Neural crest cell (in vitro differentiated cells): ENCODE data around the gene VAPB. TPM values are rescaled to one million over a fixed set of nuclear protein-coding genes. Genes with fewer than 3 reads are reported as not detected.

ENCODE experiments used
- DNase-seq: peaks from one replicate; pipeline ENCODE4 v3.0.0; 2021; ENCODE audit warnings: low read depth, mixed read lengths, low spot score
- H3K27ac Mint-ChIP-seq: one replicate; pipeline ENCODE4 v1.8.0; 2021; ENCODE audit warnings: mild to moderate bottlenecking, mixed read lengths; ENCODE audit not compliant: unreplicated experiment
- H3K27me3 Mint-ChIP-seq: 2 replicates; pipeline ENCODE4 v1.8.0; 2021; ENCODE audit warnings: low read depth, mild to moderate bottlenecking, mixed read lengths
- H3K36me3 Mint-ChIP-seq: 2 replicates; pipeline ENCODE4 v1.8.0; 2021; ENCODE audit warnings: low read depth, mild to moderate bottlenecking, mixed read lengths
- H3K4me1 Mint-ChIP-seq: 2 replicates; pipeline ENCODE4 v1.8.0; 2021; ENCODE audit warnings: mixed read lengths
- H3K4me3 Mint-ChIP-seq: one replicate; pipeline ENCODE4 v1.8.0; 2021; ENCODE audit warnings: mild to moderate bottlenecking, mixed read lengths
- H3K9me3 Mint-ChIP-seq: 2 replicates; pipeline ENCODE4 v1.8.0; 2021; ENCODE audit warnings: mixed read lengths
- total RNA-seq: library from RNA; stranded (reverse); gene quantifications from 2 replicates; pipeline ENCODE4 v1.2.1, GENCODE V29; 2021
- TF ChIP-seq, protein P1 (sequence below): fragments of 200-600 bp; sonication (generic); conservative IDR thresholded peaks from 2 replicates; pipeline ENCODE4 v1.5.0; 2021; ENCODE audit warnings: antibody characterized with exemption, mild to moderate bottlenecking

The VAPB gene
- total RNA-seq, 1 donor from 2014 or later, result 57.7 TPM

GRCh38 chr20:58492074-58492718, 103.2 kb downstream of the VAPB start:
- TF ChIP-seq, protein P1, sequence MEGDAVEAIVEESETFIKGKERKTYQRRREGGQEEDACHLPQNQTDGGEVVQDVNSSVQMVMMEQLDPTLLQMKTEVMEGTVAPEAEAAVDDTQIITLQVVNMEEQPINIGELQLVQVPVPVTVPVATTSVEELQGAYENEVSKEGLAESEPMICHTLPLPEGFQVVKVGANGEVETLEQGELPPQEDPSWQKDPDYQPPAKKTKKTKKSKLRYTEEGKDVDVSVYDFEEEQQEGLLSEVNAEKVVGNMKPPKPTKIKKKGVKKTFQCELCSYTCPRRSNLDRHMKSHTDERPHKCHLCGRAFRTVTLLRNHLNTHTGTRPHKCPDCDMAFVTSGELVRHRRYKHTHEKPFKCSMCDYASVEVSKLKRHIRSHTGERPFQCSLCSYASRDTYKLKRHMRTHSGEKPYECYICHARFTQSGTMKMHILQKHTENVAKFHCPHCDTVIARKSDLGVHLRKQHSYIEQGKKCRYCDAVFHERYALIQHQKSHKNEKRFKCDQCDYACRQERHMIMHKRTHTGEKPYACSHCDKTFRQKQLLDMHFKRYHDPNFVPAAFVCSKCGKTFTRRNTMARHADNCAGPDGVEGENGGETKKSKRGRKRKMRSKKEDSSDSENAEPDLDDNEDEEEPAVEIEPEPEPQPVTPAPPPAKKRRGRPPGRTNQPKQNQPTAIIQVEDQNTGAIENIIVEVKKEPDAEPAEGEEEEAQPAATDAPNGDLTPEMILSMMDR, result no peak
- Mint-ChIP-seq H3K9me3 (peaks cover 7% of the 10 kb centered on the region), H3K36me3 (peaks cover 5% of the 10 kb centered on the region), H3K4me3 (no peak overlapping the region), H3K27me3 (peaks cover 3% of the 10 kb centered on the region), H3K4me1 (peaks cover 14% of the 10 kb centered on the region), H3K27ac (no peak overlapping the region)
- no peak for DNase-seq

GRCh38 chr20:58492795-58493524, 103.9 kb downstream of the VAPB start:
- Mint-ChIP-seq H3K4me3 (no peak overlapping the region), H3K27me3 (peaks cover 3% of the 10 kb centered on the region), H3K36me3 (peaks cover 5% of the 10 kb centered on the region), H3K4me1 (peaks cover 22% of the 10 kb centered on the region), H3K27ac (no peak overlapping the region), H3K9me3 (peaks cover 5% of the 10 kb centered on the region)
- TF ChIP-seq, protein P1, result no peak
- no peak for DNase-seq

DNA sequence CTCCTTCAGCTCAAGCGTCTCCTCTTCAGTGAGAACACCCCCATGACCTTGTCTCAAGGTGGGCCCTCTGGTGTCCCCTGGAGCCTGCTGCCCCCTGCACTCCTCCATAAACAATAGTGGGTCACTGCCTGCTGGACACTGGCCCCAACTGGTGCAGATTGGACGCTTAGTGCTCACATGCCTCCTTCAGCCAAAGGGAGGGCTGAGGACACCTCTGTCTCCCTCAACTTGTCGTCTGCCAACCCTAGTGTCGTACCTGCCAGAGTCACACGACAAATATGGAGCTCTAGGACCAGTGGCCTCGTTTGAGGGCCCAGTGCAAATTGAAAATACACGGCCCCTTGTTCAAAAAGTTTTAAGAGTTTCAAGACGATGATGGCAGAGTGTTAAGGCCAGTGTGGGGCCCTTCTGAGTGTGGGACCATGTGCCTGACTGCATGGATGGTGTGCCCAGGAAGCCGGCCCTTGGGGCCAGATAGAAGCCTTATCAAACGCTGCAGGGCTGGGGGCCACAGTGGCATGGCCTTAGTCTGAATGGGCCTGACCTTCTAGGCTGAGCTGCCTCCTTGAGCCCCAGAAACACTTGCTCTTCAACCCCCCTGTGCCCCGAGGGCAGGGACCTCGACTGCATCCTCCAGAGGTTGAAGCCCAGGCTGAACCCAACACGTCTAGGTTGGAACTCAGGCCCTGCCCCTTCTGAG, 106.0 kb downstream of the VAPB start:
- no peak for DNase-seq
- Mint-ChIP-seq H3K9me3 (peaks cover 6% of the 10 kb centered on the region), H3K27ac (no peak overlapping the region)

DNA sequence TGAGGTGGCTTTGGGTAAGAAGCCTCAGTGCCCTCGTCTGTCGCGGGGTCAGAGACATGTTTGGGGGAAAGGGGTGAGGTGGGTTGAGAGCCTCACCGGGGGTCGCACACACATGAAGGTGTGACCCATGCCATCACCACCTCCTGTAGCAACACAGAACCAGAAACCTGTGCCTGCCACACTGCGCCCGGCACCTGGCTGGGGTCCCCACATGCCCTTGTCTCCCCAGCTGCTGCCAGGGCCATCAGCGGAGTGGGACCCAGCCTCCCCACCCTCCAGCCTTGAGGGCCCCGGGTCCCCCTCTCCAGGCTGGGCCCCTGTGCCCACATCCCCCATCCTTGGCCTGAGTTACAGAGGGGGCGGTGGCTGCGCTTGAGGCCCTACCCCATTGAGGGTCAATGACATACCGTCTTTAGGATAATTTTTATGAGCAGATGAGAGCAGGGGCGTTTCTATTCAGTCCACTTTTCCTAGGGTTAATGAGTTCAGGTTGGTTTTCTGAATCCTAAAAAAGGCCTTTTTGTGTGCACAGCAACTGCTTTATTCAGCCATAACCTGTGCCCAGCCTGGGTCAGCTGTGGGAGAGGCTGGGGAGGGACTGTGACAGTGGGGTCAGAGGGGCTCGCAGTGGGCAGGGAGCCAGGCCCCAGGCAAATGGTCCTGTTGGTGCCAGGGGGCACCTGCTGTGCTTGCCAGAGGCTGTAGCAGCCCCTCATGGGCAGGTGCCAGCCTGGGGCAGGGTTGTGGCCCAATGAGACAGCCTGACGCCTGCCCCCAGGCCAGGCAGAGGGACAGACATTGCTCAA, 106.8 kb downstream of the VAPB start:
- H3K9me3 Mint-ChIP-seq, result peaks cover 6% of the 10 kb centered on the region
- no peak overlapping the region for H3K27ac Mint-ChIP-seq
- no peak for DNase-seq
- H3K36me3 Mint-ChIP-seq, result no peaks in the 10 kb centered on the region
- TF ChIP-seq, protein P1, result no peak
- no peaks in the 10 kb centered on the region for H3K27me3 Mint-ChIP-seq
- peaks cover 30% of the 10 kb centered on the region for H3K4me1 Mint-ChIP-seq
- H3K4me3 Mint-ChIP-seq, result no peak overlapping the region

More for the DNA sequence above, 106.0 kb downstream of the VAPB start:
- Mint-ChIP-seq H3K4me3 (no peak overlapping the region), H3K4me1 (peaks cover 30% of the 10 kb centered on the region), H3K36me3 (no peaks in the 10 kb centered on the region), H3K27me3 (peaks cover 3% of the 10 kb centered on the region)
- TF ChIP-seq, protein P1, result no peak

GRCh38 chr20:58496429-58496769, 107.4 kb downstream of the VAPB start:
- Mint-ChIP-seq H3K27me3 (no peaks in the 10 kb centered on the region), H3K4me1 (peaks cover 30% of the 10 kb centered on the region), H3K9me3 (peaks cover 6% of the 10 kb centered on the region), H3K4me3 (no peak overlapping the region), H3K36me3 (no peaks in the 10 kb centered on the region), H3K27ac (no peak overlapping the region)
- TF ChIP-seq, protein P1, result no peak
- DNase-seq, result no peak
